IMR-90 (cell line): ENCODE data around the gene UGGT2. TPM values are rescaled to one million over a fixed set of nuclear protein-coding genes. Genes with fewer than 3 reads are reported as not detected.

Experiments
- ATAC-seq: fragments of 200-7000 bp; cut with Tn5 transposase; 2 replicates; pipeline ENCODE4 v1.9.1; 2020; ENCODE audit warnings: low read depth, mild to moderate bottlenecking, moderate library complexity
- BruUV-seq: library from RNA; stranded (reverse); fragments of 400-500 nt; replicated peaks from 2 replicates; lab custom pipeline; 2021; lab: Mats Ljungman, UMichigan
- CTCF ChIA-PET: fragments of 300-600 bp; formaldehyde crosslinking; extraction: SDS; loops from one replicate; lab custom pipeline; 2021; ENCODE audit warnings: antibody characterized with exemption; lab: Yijun Ruan, JAX
- POLR2A ChIA-PET: fragments of 300-600 bp; sonication (Branson Sonifier 250); formaldehyde crosslinking; loops from one replicate; lab custom pipeline; 2022; ENCODE audit warnings: antibody characterized with exemption; ENCODE audit not compliant: unreplicated experiment; lab: Charles Lee
- DNase-seq: peaks from one replicate; pipeline ENCODE4 v3.0.0; 2013
- H2AFZ ChIP-seq: replicated peaks from 2 replicates; pipeline ENCODE3; 2013; ENCODE audit warnings: low read length, mild to moderate bottlenecking; ENCODE audit not compliant: poor library complexity
- H2AK5ac ChIP-seq: 2 replicates; pipeline ENCODE4 v1.6.1; 2013; ENCODE audit warnings: low read depth, low read length, inconsistent platforms
- H2AK9ac ChIP-seq: replicated peaks from 2 replicates; pipeline ENCODE3; 2013; ENCODE audit warnings: mild to moderate bottlenecking, low read depth, low read length, moderate library complexity; ENCODE audit not compliant: poor library complexity
- H2BK120ac ChIP-seq: 2 replicates; pipeline ENCODE4 v1.6.1; 2013; ENCODE audit warnings: low read depth, low read length, inconsistent platforms
- H2BK15ac ChIP-seq: 3 replicates; pipeline ENCODE4 v1.6.1; 2013; ENCODE audit warnings: low read depth, low read length, inconsistent platforms
- H2BK20ac ChIP-seq: 2 replicates; pipeline ENCODE4 v1.6.1; 2013; ENCODE audit warnings: low read depth, mild to moderate bottlenecking, inconsistent platforms, low read length, moderate library complexity
- H2BK5ac ChIP-seq: 2 replicates; pipeline ENCODE4 v1.6.1; 2013; ENCODE audit warnings: mild to moderate bottlenecking, low read depth, low read length, inconsistent platforms; ENCODE audit not compliant: poor library complexity, severe bottlenecking
- H3K14ac ChIP-seq: replicated peaks from 2 replicates; pipeline ENCODE4 v1.6.1; 2013; ENCODE audit warnings: low read depth, low read length, inconsistent platforms
- H3K18ac ChIP-seq: 2 replicates; pipeline ENCODE4 v1.6.1; 2013; ENCODE audit warnings: low read depth, low read length, control low read depth
- H3K23ac ChIP-seq: 2 replicates; pipeline ENCODE4 v1.6.1; 2013; ENCODE audit warnings: low read depth, low read length, inconsistent platforms
- H3K27ac ChIP-seq: 2 replicates; pipeline ENCODE4 v1.5.1; 2013; ENCODE audit warnings: mild to moderate bottlenecking, control low read depth, low read length; ENCODE audit not compliant: insufficient read depth
- H3K27me3 ChIP-seq: 2 replicates; pipeline ENCODE4 v1.6.1; 2013; ENCODE audit warnings: low read length; ENCODE audit not compliant: control insufficient read depth, insufficient read depth
- H3K36me3 ChIP-seq: 2 replicates; pipeline ENCODE4 v1.6.1; 2013; ENCODE audit warnings: low read length, mixed read lengths; ENCODE audit not compliant: control insufficient read depth, insufficient read depth
- H3K4ac ChIP-seq: 2 replicates; pipeline ENCODE4 v1.6.1; 2013; ENCODE audit warnings: low read depth, low read length, inconsistent platforms
- H3K4me1 ChIP-seq: 2 replicates; pipeline ENCODE4 v1.6.1; 2013; ENCODE audit warnings: low read length, mixed read lengths; ENCODE audit not compliant: control insufficient read depth, insufficient read depth
- H3K4me2 ChIP-seq: 2 replicates; pipeline ENCODE4 v1.6.1; 2013; ENCODE audit warnings: low read depth, mild to moderate bottlenecking, control low read depth, low read length, moderate library complexity
- H3K4me3 ChIP-seq: 2 replicates; pipeline ENCODE4 v1.5.1; 2013; ENCODE audit warnings: low read depth, mild to moderate bottlenecking, control low read depth, low read length, moderate library complexity; ENCODE audit not compliant: insufficient read depth
- H3K56ac ChIP-seq: 2 replicates; pipeline ENCODE4 v1.6.1; 2013; ENCODE audit warnings: low read length, inconsistent platforms; ENCODE audit not compliant: insufficient read depth; ENCODE audit errors: extremely low read depth
- H3K79me1 ChIP-seq, 2 experiments: 2 replicates each; pipeline ENCODE4 v1.6.1; 2013; ENCODE audit warnings: low read length in 2 of 2, inconsistent platforms in 1 of 2, low read depth in 1 of 2
- H3K9ac ChIP-seq: 2 replicates; pipeline ENCODE4 v1.6.1; 2013; ENCODE audit warnings: low read depth, low read length, control low read depth
- H3K9me1 ChIP-seq: 2 replicates; pipeline ENCODE4 v1.6.1; 2013; ENCODE audit warnings: low read length, inconsistent platforms; ENCODE audit not compliant: insufficient read depth
- H3K9me3 ChIP-seq: 2 replicates; pipeline ENCODE4 v1.6.1; 2013; ENCODE audit warnings: low read length; ENCODE audit not compliant: control insufficient read depth, insufficient read depth
- H4K20me1 ChIP-seq: 2 replicates; pipeline ENCODE4 v1.6.1; 2013; ENCODE audit warnings: low read length, inconsistent platforms; ENCODE audit not compliant: insufficient read depth
- H4K5ac ChIP-seq: 2 replicates; pipeline ENCODE4 v1.6.1; 2013; ENCODE audit warnings: mild to moderate bottlenecking, low read depth, low read length, control low read depth
- H4K8ac ChIP-seq, 2 experiments: 2 replicates each; pipeline ENCODE4 v1.6.1; 2013; ENCODE audit warnings: low read depth in 2 of 2, low read length in 2 of 2, control low read depth in 1 of 2, inconsistent platforms in 1 of 2
- H4K91ac ChIP-seq: 2 replicates; pipeline ENCODE4 v1.6.1; 2013; ENCODE audit warnings: low read depth, low read length, inconsistent platforms; ENCODE audit not compliant: insufficient read depth
- MXI1 ChIP-seq: IDR thresholded peaks from 2 replicates; pipeline ENCODE4 v1.6.1; 2012; ENCODE audit warnings: low read depth, mild to moderate bottlenecking, low read length, moderate library complexity, borderline replicate concordance
- RCOR1 ChIP-seq: IDR thresholded peaks from 2 replicates; pipeline ENCODE4 v1.6.1; 2012; ENCODE audit warnings: mild to moderate bottlenecking, low read length, improper control_type of control experiment; ENCODE audit not compliant: insufficient replicate concordance
- SMC3 ChIP-seq: fragments of 150-350 bp; IDR thresholded peaks from 2 replicates; pipeline ENCODE4 v1.6.1; 2016; ENCODE audit warnings: low read depth, mild to moderate bottlenecking, antibody characterized with exemption, low read length, moderate library complexity
- WGBS, 2 experiments: methylation state at CpG; one replicate each; pipeline versions ENCODE4 v1.1.5 to v1.1.7; 2013; ENCODE audit warnings: missing lambda C conversion rate in 2 of 2; ENCODE audit not compliant: insufficient read length in 1 of 2; ENCODE audit errors: extremely low coverage in 2 of 2; 5-methylcytosine and 5-hydroxymethylcytosine counted together
- dilution Hi-C: fragments of 300-500 bp; cut with HindIII; formaldehyde crosslinking; loops from one replicate; pipeline ENCODE4 v1.14.3; 2018; ENCODE audit warnings: low sequenced_read_pairs; ENCODE audit not compliant: unreplicated experiment
- in situ Hi-C: fragments of 300-500 bp; cut with MboI; formaldehyde crosslinking; loops from 3 replicates; pipeline ENCODE4 v1.14.3; 2019; ENCODE audit warnings: low sequenced_read_pairs, inconsistent platforms, mixed read lengths
- intact Hi-C: fragments of 100-400 bp; cut with micrococcal nuclease; formaldehyde crosslinking; loops from 2 replicates; pipeline ENCODE4 v1.10.0; 2022
- polyA plus RNA-seq, 3 experiments: library from polyadenylated mRNA; depleted of rRNA; stranded (reverse); fragments of >200 nt; gene quantifications; 2 replicates each; pipeline ENCODE4 v1.2.3, GENCODE V29; 2012; ENCODE audit warnings: low replicate concordance in 1 of 3
- total RNA-seq: library from RNA; depleted of rRNA; stranded (reverse); fragments of >200 nt; gene quantifications from 2 replicates; pipeline ENCODE4 v1.2.3, GENCODE V29; 2012

The UGGT2 gene
- total and polyA plus RNA-seq, 2 of the 4 experiments (the other 2 are of a cell fraction) = 21.4 to 40.1 TPM

DNA sequence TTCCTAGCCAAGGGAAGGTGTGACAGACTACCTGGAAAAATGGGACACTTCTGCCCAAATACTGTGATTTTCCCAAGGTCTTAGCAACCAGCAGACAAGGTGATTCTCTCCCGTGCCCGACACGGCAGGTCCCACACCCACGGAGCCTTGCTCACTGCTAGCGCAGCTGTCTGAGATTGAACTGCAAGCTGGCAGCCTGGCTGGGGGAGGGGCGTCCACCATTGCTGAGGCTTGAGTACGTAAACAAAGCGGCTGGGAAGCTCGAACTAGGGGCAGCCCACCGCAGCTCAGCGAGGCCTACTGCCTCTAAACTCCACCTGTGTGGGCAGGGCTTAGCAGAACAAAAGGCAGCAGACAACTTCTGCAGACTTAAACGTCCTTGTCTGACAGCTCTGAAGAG is 146.2 kb downstream of the UGGT2 start:
- ChIA-PET CTCF (interaction anchor here (0.6 kb wide), 1 partner anchor 17 kb away, joined by 3 read pairs; no protein-coding TSS in a partner anchor), POLR2A (no interaction called here)
- BruUV-seq = no TSS peak
- DNase-seq = no peak
- Histone ChIP-seq H3K27me3 (no peaks in the 10 kb centered on the region), H3K4me2 (no peak overlapping the region), H2BK15ac (no peak overlapping the region), H3K27ac (no peak overlapping the region), H2BK5ac (no peak overlapping the region), H4K8ac (no peak overlapping the region), H3K4me3 (no peak overlapping the region), H4K91ac (no peak overlapping the region), H4K20me1 (no peaks in the 10 kb centered on the region), H2AK5ac (no peak overlapping the region), H2BK20ac (no peak overlapping the region), H2AFZ (no peak overlapping the region), H3K9ac (no peak overlapping the region), H2BK120ac (no peak overlapping the region), H3K14ac (no peak overlapping the region), H3K9me3 (no peaks in the 10 kb centered on the region; the same call in 1 of the 2 replicates), H3K23ac (no peak overlapping the region), H4K5ac (no peak overlapping the region), H3K4ac (no peak overlapping the region), H2AK9ac (no peak overlapping the region), H3K9me1 (no peaks in the 10 kb centered on the region), H3K56ac (no peak overlapping the region), H3K4me1 (no peaks in the 10 kb centered on the region), H3K79me1 (no peaks in the 10 kb centered on the region), H3K36me3 (peaks cover 4% of the 10 kb centered on the region), H3K18ac (no peak overlapping the region)
- TF ChIP-seq MXI1 (no peak), RCOR1 (no peak), SMC3 (no peak)
- dilution Hi-C loops (no loop called here), in situ Hi-C loops (no loop called here), intact Hi-C loops (no loop called here)
- WGBS, 2 experiments = 94% methylated on average over 7 of the region's 12 CpGs; no CpG with 5 or more reads in 1 of the 2 experiments
- no peak for ATAC-seq
